Measurements from ENCODE around the gene DVL2.

The DVL2 gene

GRCh38 chr17:7226721-7227710, 7.3 kb downstream of the DVL2 start:
- TF ChIP-seq CTCF (IDR thresholded peaks at IDR 0.05; ENCODE audit: insufficient read depth, low read depth, low read length, missing control alignments), result no peak
- H3K4me3 ChIP-seq (ENCODE audit: low read depth, low read length), result no peak overlapping the region

DNA sequence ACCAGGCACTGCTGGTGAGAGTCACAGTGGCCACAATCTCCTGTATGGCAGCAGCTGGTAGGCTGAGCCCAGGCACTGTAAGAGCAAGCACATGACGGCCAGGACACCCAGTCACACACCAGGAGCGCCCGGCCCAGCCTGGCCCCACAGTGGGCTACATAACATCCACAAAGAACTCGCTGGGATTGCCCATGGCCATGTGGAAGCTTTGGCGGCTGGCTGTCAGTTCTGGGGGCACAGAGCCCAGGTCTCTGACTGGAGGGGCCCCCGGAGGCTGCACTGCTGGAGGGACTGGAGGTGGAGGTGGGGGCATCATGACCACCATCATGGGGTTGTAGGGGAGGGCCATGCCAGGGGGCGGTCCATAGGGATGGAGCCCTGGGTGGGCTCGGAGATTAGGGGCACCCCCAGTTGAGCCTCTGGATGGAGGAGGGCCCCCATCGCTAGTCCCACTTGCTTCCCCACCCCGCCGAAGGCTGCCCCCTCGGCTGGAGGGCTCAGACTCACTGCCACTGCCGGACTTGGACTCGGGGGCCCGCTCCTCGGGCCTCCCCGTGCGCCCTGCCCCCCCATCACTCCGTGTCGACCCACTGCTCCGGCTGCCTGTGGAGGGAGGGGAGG, 8.5 kb downstream of the DVL2 start:
- no peak overlapping the region for H3K4me3 ChIP-seq (ENCODE audit: low read depth, low read length)
- no peak for TF ChIP-seq CTCF (IDR thresholded peaks at IDR 0.05; ENCODE audit: insufficient read depth, low read depth, low read length, missing control alignments)
- no peak for DNase-seq (ENCODE audit: low read depth)

More at GRCh38 chr17:7226721-7227710, 7.3 kb downstream of the DVL2 start:
- DNase-seq (ENCODE audit: low read depth), result no peak

DNA sequence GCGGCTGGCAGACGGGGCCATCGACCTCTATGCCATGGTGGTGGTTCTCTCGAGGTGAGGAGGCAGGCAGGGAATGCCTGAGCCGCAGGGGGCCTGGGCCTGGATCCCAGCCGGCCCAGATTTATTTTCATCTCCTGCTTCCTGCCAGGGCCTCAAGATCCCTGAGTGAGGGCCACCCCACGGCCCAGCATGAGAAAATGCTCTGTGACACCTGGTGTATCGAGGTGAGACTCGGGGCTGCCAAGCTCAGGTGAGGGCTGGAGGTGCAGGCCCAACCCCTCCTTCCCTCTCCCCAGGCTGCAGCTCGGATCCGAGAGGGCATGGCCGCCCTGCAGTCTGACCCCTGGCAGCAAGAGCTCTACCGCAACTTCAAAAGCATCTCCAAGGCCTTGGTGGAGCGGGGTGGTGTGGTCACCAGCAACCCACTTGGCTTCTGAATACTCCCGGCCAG, 9.6 kb downstream of the DVL2 start:
- TF ChIP-seq CTCF (IDR thresholded peaks at IDR 0.05; ENCODE audit: insufficient read depth, low read depth, low read length, missing control alignments), result no peak
- no peak for DNase-seq (ENCODE audit: low read depth)
- H3K4me3 ChIP-seq (ENCODE audit: low read depth, low read length), result no peak overlapping the region

- no peak for DNase-seq (ENCODE audit: low read depth)
- H3K4me3 ChIP-seq (ENCODE audit: low read depth, low read length), result no peak overlapping the region
- TF ChIP-seq CTCF (IDR thresholded peaks at IDR 0.05; ENCODE audit: insufficient read depth, low read depth, low read length, missing control alignments), result no peak
Measured at GRCh38 chr17:7224110-7224509, 10.2 kb downstream of the DVL2 start.

DNA sequence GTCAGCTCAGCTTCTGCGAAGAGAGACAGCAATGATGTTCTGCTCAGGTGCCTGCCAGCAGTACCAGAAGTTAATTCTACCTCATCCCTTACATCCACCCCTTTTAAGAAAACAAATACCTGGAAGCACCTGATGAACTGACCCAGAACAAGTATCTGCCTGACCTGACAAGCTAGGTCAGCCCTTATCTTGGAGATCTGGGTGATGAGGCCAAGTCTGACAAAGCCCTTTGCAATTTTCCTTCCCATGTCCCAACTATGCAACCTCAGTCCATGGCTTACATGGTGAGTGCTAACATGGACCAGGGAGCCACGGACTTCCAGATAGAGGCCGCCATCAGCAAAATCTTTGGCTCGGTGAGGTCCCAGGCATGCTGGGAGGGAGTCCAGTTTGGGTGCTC, 10.9 kb downstream of the DVL2 start:
- DNase-seq (ENCODE audit: low read depth), result no peak
- TF ChIP-seq CTCF (IDR thresholded peaks at IDR 0.05; ENCODE audit: insufficient read depth, low read depth, low read length, missing control alignments), result no peak
- no peak overlapping the region for H3K4me3 ChIP-seq (ENCODE audit: low read depth, low read length)

DNA sequence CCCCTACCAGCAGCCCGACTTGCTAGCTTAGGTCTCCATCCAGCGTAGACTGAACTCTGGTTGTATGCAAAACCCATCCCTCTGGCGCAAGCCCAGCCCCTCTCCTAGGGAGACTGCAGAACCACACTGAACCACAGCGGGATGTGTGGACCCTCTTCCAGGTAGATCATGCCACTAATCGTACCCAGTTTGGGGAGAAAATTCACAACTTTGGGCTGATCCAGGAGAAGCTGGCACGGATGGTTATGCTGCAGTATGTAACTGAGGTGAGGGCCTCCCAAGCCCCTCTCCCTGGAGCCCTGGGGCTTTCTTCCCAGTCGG, 11.4 kb downstream of the DVL2 start:
- DNase-seq (ENCODE audit: low read depth), result no peak
- no peak for TF ChIP-seq CTCF (IDR thresholded peaks at IDR 0.05; ENCODE audit: insufficient read depth, low read depth, low read length, missing control alignments)
- no peak overlapping the region for H3K4me3 ChIP-seq (ENCODE audit: low read depth, low read length)
